Omental fat pad (tissue), 4 donors: ENCODE measurements around the gene ARHGEF10L. TPM values are rescaled to one million over a fixed set of nuclear protein-coding genes. Genes with fewer than 3 reads are reported as not detected.

Source experiments
- ATAC-seq: fragments of 150-250 bp; one replicate; pipeline ENCODE4 v1.9.1; 2016; ENCODE audit warnings: mild to moderate bottlenecking, moderate library complexity; ENCODE audit not compliant: low FRiP score
- DNase-seq: peaks from one replicate; pipeline ENCODE4 v3.0.0-alpha.2; 2019; ENCODE audit warnings: low spot score
- total RNA-seq, 4 donors: library from RNA; depleted of rRNA; stranded (reverse); fragments of >200 nt; gene quantifications; one replicate each; pipeline ENCODE4 v1.1.0, GENCODE V29; 2016
- TF ChIP-seq, protein P1 (sequence below), 3 donors: fragments of 450-650 bp; IDR thresholded peaks; one replicate each; pipeline ENCODE4 v1.5.1; 2016 to 2017; ENCODE audit warnings: antibody characterized with exemption in 3 of 3, mild to moderate bottlenecking in 3 of 3, moderate library complexity in 2 of 3

ARHGEF10L gene
- total RNA-seq, 4 donors from 2014 or later, result 17.3 to 59.0 (median 39.9) TPM

DNA sequence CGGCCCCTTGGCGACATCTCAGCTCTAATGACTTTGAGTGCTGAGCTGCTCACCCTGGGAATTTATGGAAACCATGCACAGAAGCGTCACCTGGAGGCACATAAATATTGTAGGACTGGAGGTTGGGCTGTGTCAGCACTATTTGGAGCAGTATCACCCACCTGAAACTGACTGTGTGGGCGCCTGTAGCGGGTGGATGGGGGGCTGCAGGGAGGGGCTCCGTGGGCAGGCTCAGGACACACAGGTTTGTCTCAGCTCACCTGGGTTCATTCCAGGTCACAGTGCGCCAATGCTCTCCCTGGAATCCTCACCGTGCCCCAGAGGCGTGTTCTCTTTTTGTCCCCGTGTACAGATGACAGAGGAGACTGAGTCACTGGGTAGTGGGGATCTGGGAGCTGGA is 140.8 kb downstream of the ARHGEF10L start:
- TF ChIP-seq, protein P1, sequence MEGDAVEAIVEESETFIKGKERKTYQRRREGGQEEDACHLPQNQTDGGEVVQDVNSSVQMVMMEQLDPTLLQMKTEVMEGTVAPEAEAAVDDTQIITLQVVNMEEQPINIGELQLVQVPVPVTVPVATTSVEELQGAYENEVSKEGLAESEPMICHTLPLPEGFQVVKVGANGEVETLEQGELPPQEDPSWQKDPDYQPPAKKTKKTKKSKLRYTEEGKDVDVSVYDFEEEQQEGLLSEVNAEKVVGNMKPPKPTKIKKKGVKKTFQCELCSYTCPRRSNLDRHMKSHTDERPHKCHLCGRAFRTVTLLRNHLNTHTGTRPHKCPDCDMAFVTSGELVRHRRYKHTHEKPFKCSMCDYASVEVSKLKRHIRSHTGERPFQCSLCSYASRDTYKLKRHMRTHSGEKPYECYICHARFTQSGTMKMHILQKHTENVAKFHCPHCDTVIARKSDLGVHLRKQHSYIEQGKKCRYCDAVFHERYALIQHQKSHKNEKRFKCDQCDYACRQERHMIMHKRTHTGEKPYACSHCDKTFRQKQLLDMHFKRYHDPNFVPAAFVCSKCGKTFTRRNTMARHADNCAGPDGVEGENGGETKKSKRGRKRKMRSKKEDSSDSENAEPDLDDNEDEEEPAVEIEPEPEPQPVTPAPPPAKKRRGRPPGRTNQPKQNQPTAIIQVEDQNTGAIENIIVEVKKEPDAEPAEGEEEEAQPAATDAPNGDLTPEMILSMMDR (IDR thresholded peaks at IDR 0.05), result no peak
- DNase-seq (no peak), ATAC-seq (no peak)

DNA sequence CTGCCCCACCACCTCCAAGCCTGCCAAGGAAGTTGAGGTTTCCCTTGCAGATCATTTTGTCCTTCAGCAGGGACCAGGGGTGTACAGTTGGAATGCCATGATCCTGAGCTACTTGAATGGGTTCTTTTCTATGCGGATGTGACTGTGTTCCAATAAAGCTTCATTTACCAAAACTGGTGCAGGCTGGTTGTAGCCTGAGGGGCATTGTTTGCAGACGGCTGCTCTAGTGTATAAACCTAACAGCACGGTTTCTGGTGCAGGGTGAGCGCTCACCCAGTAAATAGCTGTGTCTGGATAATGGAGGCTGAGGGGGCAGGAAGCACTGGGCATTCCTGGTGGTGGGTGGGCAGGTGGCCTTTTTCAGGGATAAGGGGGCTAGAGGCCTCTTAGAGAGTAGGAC is 142.9 kb downstream of the ARHGEF10L start:
- ATAC-seq (no peak), DNase-seq (no peak)
- TF ChIP-seq, protein P1 (IDR thresholded peaks at IDR 0.05), result no peak

DNA sequence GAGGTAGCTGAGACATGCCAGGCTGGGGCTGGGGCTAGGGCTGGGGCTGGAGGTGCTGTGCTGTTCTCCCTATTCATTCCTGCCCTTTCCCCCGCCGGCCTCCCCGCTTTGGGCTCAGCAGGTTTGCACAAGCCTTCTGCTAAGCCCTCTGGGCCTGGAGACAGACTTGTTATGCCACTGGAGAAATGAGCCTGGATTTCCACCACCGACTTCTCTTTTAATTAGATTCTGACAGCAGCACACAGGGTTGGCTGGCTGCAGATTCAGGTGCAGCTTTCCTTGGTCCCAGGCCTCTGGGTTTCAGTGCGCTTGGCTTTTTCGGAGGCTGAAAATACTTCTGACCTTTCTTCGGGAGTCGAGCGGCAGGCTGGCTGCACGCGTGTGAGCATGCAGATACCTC is 144.1 kb downstream of the ARHGEF10L start:
- no peak for DNase-seq
- TF ChIP-seq, protein P1 (IDR thresholded peaks at IDR 0.05), result no peak
- no peak for ATAC-seq

DNA sequence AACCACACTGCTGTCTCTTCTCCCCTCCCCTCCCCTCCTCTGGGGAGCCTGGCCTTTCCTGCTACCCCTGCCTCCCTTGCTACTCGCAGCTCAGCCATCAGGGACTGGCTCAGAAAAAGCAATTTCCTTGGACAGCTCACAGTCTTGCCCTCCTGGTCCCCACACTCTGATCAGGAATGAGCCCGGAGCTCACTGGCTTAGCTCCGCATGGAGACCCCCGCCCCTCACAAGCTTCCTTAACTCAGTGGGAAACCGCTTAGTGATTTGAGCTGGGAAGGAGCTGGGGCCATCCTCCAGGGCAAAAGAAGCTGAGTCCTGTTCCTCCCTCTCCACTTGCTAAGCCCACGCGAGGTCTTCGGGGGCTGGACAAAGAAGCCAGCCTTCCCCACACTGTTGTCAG is 145.3 kb downstream of the ARHGEF10L start:
- DNase-seq (no peak), ATAC-seq (no peak)

DNA sequence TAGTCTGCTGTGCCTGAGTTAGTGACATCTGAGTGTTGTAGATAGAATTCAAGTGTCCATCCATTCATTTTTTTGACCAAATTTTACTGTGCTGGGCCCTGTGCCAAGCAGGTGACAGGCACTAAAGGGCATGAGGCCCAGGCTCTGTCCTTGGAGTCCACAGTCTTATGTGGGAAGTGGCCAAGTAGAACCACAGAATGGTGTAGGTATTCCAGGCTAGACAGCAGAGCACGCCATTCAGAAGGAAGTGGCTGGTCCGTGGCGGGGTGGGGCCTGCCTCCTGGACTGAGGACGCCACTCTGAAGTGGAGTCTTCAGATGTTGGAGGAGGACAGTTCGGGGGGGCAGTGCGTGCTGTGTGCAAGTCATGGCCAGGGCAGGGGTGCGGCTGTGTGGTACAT is 146.8 kb downstream of the ARHGEF10L start:
- ATAC-seq, result no peak
- TF ChIP-seq, protein P1 (IDR thresholded peaks at IDR 0.05), result no peak
- no peak for DNase-seq

More for the DNA sequence above, 145.3 kb downstream of the ARHGEF10L start:
- TF ChIP-seq, protein P1 (IDR thresholded peaks at IDR 0.05), result no peak

DNA sequence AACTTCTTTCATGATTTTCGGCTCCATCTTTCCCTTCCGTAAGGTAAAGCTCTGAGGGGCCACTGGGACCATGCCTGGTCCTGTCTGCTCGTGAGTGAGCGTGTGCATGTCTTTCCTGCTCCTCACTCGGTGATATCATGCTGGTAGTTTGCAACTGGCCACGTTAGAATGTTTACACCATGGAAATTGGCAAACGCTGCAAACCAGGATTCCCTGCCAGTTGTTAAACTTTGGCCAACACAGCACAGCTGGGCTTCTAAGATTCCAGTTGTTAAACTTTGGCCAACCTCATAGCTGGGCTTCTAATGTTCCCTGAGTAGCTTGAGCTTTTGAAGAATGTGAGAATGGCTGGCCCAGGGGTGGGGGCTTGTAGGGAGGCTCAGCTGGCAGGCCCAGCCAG is 147.6 kb downstream of the ARHGEF10L start:
- no peak for ATAC-seq
- no peak for DNase-seq
- TF ChIP-seq, protein P1 (IDR thresholded peaks at IDR 0.05), result no peak

DNA sequence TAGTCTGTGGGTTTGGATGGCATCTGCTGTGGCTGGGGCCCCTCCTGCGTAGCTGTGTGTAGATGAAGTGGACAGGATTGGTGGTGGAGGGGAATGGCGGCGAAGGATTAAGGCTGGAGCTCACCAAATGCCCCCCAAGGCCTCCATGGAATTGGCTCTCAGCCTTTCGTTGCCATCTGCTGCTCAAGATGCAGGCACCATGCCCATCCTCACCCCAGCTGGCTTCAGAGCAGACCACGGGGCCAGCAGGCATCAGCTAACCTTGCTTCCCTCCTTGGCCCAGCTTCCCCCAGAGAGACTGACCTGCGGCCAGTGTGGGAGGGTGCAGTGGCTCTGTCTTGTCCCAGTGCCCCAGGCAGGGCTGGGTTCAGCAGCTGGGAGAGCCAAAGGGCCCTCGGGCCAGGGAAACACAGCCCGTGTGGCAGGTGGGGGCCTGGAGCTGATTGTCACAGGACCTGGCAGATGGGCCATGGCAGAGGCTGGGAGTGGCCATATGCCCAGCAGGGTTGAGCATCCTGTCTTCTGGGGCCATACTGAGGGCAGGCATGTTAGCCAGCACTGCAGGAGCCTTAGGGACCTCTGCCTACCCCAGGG is 148.8 kb downstream of the ARHGEF10L start:
- ATAC-seq, result no peak
- TF ChIP-seq, protein P1 (IDR thresholded peaks at IDR 0.05), result no peak
- DNase-seq, result no peak
